GM21529 (cell line): Measurements from ENCODE around the gene GRIN2C.

Source experiments
- ATAC-seq: cut with Tn5 transposase; IDR thresholded peaks from one replicate; pipeline ENCODE4 v1.9.1; 2021; ENCODE audit not compliant: unreplicated experiment

GRIN2C gene

DNA sequence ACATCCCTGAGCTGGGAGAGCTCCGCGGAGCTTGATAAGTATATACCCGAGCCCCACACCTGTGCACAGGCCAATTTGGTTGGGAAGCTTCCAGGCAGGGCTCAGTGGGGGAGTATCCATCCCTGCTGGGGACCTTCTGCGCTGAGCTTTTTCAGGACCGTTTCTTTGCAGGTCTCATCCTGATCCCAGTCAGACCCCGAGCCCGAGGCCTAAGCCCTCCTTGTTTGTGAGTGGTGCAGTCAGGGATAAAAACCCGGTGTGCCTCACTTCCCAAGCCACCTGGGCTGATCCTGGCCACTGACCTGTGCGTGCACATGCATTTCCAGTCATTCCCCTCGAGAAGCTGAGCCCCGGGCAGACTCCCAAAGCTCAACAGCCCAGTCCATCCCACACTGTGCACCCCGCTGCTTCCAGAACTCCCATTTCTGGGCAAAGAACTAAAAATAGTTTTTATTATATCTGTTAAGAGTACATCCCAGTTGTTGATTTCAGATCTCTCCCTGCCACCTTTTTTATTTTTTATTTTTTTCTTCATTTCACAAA is 56.2 kb downstream of the GRIN2C start:
- ATAC-seq = no peak

DNA sequence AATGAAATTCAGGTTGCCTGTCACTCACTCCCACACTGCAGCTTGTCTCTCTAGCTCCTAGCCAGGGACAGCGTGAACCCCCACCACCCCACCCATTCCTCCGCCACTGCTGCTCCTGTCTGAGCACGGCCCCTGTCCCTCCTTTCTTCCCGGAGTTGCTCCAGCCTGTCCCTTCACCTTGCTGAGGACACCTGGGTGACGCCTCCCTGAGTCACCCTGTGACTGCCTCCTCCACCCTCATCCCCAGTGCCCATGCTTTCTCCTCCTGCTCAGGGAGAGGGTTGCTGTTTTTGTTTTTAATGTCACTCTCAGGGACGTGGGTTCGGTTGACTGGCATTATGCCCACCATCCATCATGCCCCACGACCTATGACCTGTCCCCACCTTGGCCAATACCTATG is 57.8 kb downstream of the GRIN2C start:
- no peak for ATAC-seq

DNA sequence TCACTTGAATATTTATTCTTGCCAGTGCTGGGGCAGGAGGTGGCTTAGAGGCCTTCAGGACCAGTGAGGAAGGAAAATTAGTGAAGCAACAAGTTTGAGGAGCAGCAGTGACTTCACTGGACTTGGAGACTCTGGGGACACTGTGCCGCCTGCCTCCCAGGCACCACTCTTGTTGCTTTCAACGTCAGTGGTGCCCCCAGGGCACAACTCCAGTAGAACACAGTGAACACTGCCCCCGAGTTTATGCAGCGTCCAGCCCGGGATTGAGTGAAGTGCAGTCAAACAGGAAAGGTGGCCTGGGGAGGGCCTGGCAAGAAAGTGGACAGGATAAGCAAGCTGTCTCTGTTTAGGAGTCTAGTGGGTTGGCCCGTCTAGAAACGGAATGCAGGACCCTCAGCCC is 59.2 kb downstream of the GRIN2C start:
- no peak for ATAC-seq

DNA sequence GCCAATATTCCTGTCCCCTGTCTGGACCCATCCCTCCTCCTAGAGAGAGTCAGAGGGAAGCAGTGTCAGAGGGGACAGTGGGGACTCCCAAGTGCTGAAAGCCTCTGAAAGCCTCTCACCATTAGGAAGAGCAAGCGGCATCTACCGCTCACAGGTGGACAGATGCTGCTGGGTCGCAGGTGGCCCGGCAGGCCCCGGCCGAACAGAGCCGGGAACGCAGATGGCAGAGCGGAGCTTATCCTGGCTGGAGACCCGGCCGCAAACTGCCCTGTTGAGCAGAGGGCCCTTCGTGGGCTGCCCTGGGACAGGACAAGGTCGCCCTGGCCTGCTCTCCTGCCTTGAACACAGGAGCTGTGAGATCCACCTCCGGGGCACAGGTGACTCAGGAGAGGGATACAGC is 60.6 kb downstream of the GRIN2C start:
- ATAC-seq = no peak

DNA sequence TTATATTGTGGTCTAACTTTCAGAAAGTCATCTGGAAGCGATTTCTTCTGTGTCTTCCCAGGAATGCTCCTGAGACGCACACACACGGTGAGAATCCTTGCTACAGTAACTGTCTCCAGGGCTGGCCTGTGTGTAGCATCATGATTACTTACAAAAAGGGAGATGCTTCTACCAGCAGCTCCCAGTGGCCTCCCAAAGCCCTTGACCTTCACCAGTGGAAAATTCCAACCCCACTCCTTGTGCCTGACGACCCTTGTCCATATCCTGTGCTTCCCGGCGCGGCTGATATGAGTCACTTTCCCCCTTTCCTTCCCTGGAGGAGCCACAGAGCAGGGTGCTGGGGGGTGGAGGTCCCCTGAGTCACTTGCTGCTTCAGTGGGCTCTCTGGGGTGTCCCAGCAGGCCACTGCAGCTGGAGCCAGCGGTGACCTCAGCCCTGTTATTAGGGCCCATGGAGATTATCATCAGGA is 61.4 kb downstream of the GRIN2C start:
- ATAC-seq = no peak

DNA sequence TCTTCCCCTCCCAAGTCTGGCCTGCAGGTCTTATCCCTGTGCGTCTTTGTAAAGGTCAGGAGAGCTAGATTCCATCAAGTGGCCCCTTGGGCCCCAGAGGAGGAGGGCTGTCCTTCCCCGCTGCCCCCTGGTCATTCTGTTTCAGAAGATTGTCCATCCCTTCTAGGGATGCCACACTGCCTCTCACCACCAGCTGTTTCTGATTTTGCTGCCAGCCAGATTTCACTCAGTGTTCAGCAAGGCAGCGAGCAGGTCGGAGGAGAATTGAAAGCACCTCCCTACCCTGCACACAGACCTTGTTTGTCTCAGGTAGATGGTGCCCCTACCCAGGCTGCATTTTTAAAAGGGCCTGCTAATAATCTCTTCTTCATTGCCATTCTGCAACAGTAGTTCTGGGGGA is 61.9 kb downstream of the GRIN2C start:
- ATAC-seq = no peak

DNA sequence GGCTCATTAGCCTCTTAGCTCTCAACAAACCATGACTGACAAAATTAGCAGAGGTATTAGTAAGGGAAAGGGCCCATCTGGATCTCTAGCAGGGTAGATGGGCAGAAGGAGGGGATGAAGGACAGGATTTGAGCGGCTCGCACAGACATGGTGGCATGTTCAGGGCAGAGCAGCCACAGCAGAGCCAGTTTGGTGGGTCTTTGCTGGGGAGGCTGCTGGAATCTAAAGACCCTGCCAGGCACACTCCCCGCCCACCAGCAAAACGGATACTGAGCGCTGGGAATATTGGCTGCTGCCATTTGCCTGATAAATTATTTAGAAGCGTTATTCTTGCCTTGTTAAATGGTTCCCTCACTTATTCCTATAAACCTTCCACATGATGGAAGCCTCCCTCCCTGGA is 62.8 kb downstream of the GRIN2C start:
- no peak for ATAC-seq

DNA sequence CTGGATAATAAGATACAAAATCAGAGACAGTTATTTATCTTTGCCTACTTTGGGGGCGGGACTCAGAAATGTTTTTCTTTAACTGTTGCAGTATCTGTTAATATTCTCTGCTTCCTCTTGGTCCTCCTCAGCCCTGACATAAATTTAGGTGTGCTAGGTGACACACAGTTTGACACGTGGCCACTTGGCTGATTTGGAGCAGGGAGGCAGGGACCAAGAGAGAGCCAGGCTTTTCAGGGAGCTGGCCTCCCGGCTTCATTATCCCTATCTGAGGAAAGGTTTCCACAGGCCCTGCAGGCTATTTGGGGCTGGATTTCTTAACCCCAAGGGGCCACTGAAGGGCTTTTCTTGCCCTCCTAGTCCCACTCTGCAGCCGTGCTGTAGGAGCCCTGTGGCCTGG is 63.5 kb downstream of the GRIN2C start:
- ATAC-seq = no peak

DNA sequence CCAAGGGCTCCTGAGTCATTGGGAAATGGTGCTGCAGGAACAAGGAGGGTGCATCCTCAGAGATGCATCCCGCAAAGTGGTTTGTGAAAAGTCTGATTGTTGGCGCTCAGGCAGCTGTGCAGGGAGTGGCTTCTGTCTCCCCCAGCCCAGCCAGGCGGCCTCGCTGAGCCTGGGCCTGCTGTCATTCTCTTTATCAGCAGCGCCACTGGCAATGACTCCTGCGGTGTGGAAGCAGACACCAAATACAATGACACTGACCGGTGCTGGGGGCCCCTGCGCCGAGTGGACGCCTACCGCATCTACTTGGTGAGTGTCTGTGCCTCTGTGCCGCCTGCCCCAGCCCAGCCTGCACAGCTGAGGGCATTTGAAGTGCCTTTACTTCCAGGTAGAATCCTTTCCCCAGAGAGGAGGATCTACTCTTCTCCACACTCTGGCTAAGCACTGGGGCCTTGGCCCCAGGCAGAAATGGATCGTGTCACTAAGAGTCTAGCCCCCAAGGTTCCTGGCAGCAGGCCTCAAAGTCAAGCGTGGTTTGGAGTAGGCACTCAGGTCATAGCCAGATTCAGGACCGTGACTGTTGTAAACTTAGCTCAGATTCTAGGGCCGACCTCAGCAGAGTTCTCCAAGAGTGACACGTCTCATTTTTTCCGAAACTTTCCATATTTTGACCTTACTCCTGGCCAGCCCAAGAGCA is 64.2 kb downstream of the GRIN2C start:
- ATAC-seq = no peak

DNA sequence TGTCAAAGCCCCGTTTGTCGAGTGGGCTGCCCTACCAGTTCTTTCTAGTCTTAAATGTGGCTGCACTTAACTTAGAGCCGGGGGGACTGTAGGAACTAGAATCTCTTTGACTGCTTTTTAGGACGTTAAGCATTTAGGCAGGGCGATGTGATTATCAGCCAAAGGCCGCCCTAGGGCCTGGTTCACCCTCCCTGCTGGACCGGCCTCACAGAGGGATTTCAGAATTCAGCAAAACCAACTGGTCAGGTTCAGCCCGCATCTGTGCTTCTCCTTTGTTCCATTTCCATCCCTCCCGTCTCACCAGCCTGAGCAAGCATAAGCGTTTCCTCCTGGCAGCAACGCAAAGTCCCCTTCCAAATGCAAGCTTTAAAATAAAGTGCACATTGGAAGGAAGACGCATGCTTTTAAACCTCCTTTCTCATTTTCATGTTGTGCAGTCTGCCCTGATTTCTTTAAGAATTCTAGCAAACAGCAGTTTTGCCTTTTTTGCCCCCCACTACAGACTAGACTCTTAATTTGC is 67.0 kb downstream of the GRIN2C start:
- ATAC-seq = no peak
